Calu3 (cell line): ENCODE data around the gene ZNF491. TPM values are rescaled to one million over a fixed set of nuclear protein-coding genes. Genes with fewer than 3 reads are reported as not detected.

Experiments used
- BruUV-seq: library from RNA; stranded (reverse); fragments of 400-500 nt; replicated peaks from 2 replicates; lab custom pipeline; 2021; lab: Mats Ljungman, UMichigan
- CTCF ChIA-PET: fragments of 300-600 bp; sonication (Branson Sonifier 250); formaldehyde crosslinking; loops from one replicate; lab custom pipeline; 2022; ENCODE audit warnings: antibody characterized with exemption; lab: Charles Lee
- DNase-seq: peaks from one replicate; pipeline ENCODE4 v3.0.0; 2022
- H3K27ac Mint-ChIP-seq: one replicate; pipeline ENCODE4 v1.8.0; 2022; ENCODE audit warnings: mixed read lengths; ENCODE audit not compliant: unreplicated experiment
- H3K27me3 Mint-ChIP-seq: one replicate; pipeline ENCODE4 v1.8.0; 2022; ENCODE audit warnings: mixed read lengths; ENCODE audit not compliant: unreplicated experiment
- H3K36me3 Mint-ChIP-seq: one replicate; pipeline ENCODE4 v1.8.0; 2022; ENCODE audit warnings: mild to moderate bottlenecking, moderate library complexity, mixed read lengths; ENCODE audit not compliant: insufficient read depth, unreplicated experiment
- H3K4me1 Mint-ChIP-seq: one replicate; pipeline ENCODE4 v1.8.0; 2022; ENCODE audit warnings: mild to moderate bottlenecking, low read depth, mixed read lengths; ENCODE audit not compliant: unreplicated experiment
- H3K4me3 Mint-ChIP-seq: one replicate; pipeline ENCODE4 v1.8.0; 2022; ENCODE audit warnings: mild to moderate bottlenecking, low read depth, moderate library complexity, mixed read lengths; ENCODE audit not compliant: unreplicated experiment
- H3K9me3 Mint-ChIP-seq: one replicate; pipeline ENCODE4 v1.8.0; 2022; ENCODE audit warnings: low read depth, mixed read lengths; ENCODE audit not compliant: unreplicated experiment
- CTCF ChIP-seq: fragments of 200-600 bp; IDR thresholded peaks from one replicate; pipeline ENCODE4 v1.8.0; 2022; ENCODE audit warnings: antibody characterized with exemption; ENCODE audit not compliant: unreplicated experiment
- intact Hi-C: fragments of 100-400 bp; cut with micrococcal nuclease; formaldehyde crosslinking; loops from one replicate; pipeline ENCODE4 v1.10.0; 2022; ENCODE audit not compliant: unreplicated experiment
- total RNA-seq: library from RNA; stranded (reverse); gene quantifications from 2 replicates; pipeline ENCODE4 v1.2.3, GENCODE V29; 2022

Gene ZNF491
- total RNA-seq, 1 experiment from 2014 or later: 0.92 TPM

- Mint-ChIP-seq H3K36me3 (no peaks in the 10 kb centered on the region), H3K27ac (no peak overlapping the region), H3K4me3 (no peak overlapping the region), H3K27me3 (no peaks in the 10 kb centered on the region), H3K4me1 (no peaks in the 10 kb centered on the region), H3K9me3 (peaks cover 3% of the 10 kb centered on the region)
- intact Hi-C loops: no loop called here
- CTCF ChIA-PET: no interaction called here
- BruUV-seq: no TSS peak
- no peak for DNase-seq
- TF ChIP-seq CTCF: no peak
Observed at GRCh38 chr19:11853358-11853757, 55.0 kb downstream of the ZNF491 start.

GRCh38 chr19:11856596-11857250 lies 58.4 kb downstream of the ZNF491 start:
- Mint-ChIP-seq H3K27me3 (no peaks in the 10 kb centered on the region), H3K4me1 (no peaks in the 10 kb centered on the region), H3K9me3 (no peaks in the 10 kb centered on the region), H3K36me3 (no peaks in the 10 kb centered on the region), H3K27ac (no peak overlapping the region), H3K4me3 (no peak overlapping the region)
- intact Hi-C loops: no loop called here
- BruUV-seq: no TSS peak
- CTCF ChIA-PET: interaction anchor here (0.6 kb wide), 1 partner anchor 34 kb away, joined by 5 read pairs; no protein-coding TSS in a partner anchor
- no peak for DNase-seq
- no peak for TF ChIP-seq CTCF

Other genes with a start within 250 kb of the ZNF491 start
- 36.5 and 38.3 TPM in 2 replicates for gene ELOF1, start 239.3 kb upstream of the ZNF491 start, total RNA-seq
- gene ACP5, start 220.9 kb upstream of the ZNF491 start, total RNA-seq: 0.94 and 2.2 TPM in 2 replicates
- 12.0 and 13.3 TPM in 2 replicates for gene ZNF627, start 201.0 kb upstream of the ZNF491 start, total RNA-seq
- 7.4 and 7.9 TPM in 2 replicates for gene ZNF823, start 59.6 kb upstream of the ZNF491 start, total RNA-seq
- gene ZNF441, start 31.5 kb upstream of the ZNF491 start, total RNA-seq: 2.5 and 3.4 TPM in 2 replicates
- gene ZNF440, start 15.8 kb downstream of the ZNF491 start, total RNA-seq: 14.4 and 21.2 TPM in 2 replicates
- 0.71 TPM in 2 replicates for gene ZNF439, start 50.2 kb downstream of the ZNF491 start, total RNA-seq
- gene ZNF69, start 89.3 kb downstream of the ZNF491 start, total RNA-seq: 9.4 and 10.3 TPM in 2 replicates
- gene ZNF700, start 126.6 kb downstream of the ZNF491 start, total RNA-seq: 11.4 and 11.7 TPM in 2 replicates
- 1.7 and 2.0 TPM in 2 replicates for gene ZNF763, start 166.5 kb downstream of the ZNF491 start, total RNA-seq
- 3.0 and 3.7 TPM in 2 replicates for gene ZNF433, start 237.2 kb downstream of the ZNF491 start, total RNA-seq